ENCODE results near the gene STRIP2. TPM values are rescaled to one million over a fixed set of nuclear protein-coding genes. Genes with fewer than 3 reads are reported as not detected.

The STRIP2 gene
- total and polyA plus RNA-seq, 2 donors from 2014 or later: 0.88 to 9.0 TPM

DNA sequence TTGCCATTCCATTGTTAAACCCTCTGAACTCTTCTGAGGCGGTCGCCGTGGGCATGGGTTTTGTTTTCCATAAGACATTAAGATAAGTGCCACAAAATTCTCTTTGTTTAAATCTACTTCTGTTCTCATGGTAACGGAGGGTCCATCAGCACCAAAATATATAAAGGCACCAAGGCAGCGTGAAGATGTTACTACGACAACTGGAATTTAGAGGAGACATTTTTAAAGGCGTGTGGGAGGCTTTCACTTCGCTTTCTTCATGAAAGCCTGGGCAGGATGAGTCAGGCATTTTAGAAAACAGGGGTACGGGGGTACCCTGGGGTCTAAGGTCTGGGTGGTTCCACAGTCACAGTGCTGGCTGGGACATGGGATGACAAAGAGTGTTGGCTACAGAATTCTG is 102.1 kb downstream of the STRIP2 start:
- DNase-seq (peak in 1 of 5 donors; percentile 12), FAIRE-seq (no peak)
- Histone ChIP-seq H3K27ac (ENCODE audit: low read depth in 2 of 2, low read length in 2 of 2) (no peak overlapping the region), H3K9me3 (ENCODE audit: control insufficient read depth in 2 of 3, insufficient read depth in 1 of 3, low read length in 3 of 3) (no peaks in the 10 kb centered on the region), H3K4me3 (ENCODE audit: low read length in 3 of 3) (no peak overlapping the region), H3K27me3 (ENCODE audit: control insufficient read depth, insufficient read depth, low read length) (no peaks in the 10 kb centered on the region), H3K9ac (ENCODE audit: low read length in 3 of 3) (no peak overlapping the region), H3K36me3 (ENCODE audit: control insufficient read depth in 2 of 3, insufficient read depth in 3 of 3, low read length in 3 of 3) (no peaks in the 10 kb centered on the region), H3K4me1 (ENCODE audit: control insufficient read depth in 2 of 3, insufficient read depth in 2 of 3, low read depth in 1 of 3, low read length in 3 of 3) (no peaks in the 10 kb centered on the region)
- TF ChIP-seq, protein P1, sequence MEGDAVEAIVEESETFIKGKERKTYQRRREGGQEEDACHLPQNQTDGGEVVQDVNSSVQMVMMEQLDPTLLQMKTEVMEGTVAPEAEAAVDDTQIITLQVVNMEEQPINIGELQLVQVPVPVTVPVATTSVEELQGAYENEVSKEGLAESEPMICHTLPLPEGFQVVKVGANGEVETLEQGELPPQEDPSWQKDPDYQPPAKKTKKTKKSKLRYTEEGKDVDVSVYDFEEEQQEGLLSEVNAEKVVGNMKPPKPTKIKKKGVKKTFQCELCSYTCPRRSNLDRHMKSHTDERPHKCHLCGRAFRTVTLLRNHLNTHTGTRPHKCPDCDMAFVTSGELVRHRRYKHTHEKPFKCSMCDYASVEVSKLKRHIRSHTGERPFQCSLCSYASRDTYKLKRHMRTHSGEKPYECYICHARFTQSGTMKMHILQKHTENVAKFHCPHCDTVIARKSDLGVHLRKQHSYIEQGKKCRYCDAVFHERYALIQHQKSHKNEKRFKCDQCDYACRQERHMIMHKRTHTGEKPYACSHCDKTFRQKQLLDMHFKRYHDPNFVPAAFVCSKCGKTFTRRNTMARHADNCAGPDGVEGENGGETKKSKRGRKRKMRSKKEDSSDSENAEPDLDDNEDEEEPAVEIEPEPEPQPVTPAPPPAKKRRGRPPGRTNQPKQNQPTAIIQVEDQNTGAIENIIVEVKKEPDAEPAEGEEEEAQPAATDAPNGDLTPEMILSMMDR (IDR thresholded peaks at IDR 0.05; ENCODE audit: borderline replicate concordance, extremely low read depth, insufficient read depth): no peak
- intact Hi-C loops (cut with DNase I): no loop called here

Other genes starting within 250 kb of the STRIP2 start
- 13.2 TPM for gene SMO, start 245.8 kb upstream of the STRIP2 start, total RNA-seq
- 20.8 TPM for gene SMO, start 245.8 kb upstream of the STRIP2 start, polyA plus RNA-seq (ENCODE audit: insufficient read depth, low read depth, low replicate concordance)
- gene AHCYL2, start 209.4 kb upstream of the STRIP2 start, total RNA-seq: 25.2 TPM
- 19.5 TPM for gene AHCYL2, start 209.4 kb upstream of the STRIP2 start, polyA plus RNA-seq (ENCODE audit: insufficient read depth, low read depth, low replicate concordance)
- 0.63 TPM for gene SMKR1, start 68.1 kb downstream of the STRIP2 start, total RNA-seq
- 3.9 TPM for gene SMKR1, start 68.1 kb downstream of the STRIP2 start, polyA plus RNA-seq (ENCODE audit: insufficient read depth, low read depth, low replicate concordance)
- gene NRF1, start 177.3 kb downstream of the STRIP2 start, total RNA-seq: 19.4 TPM
- 8.8 TPM for gene NRF1, start 177.3 kb downstream of the STRIP2 start, polyA plus RNA-seq (ENCODE audit: insufficient read depth, low read depth, low replicate concordance)